ENCODE measurements around the gene ALDH3A2.

ALDH3A2 gene

GRCh38 chr17:19631905-19632304 lies 16.6 kb upstream of the ALDH3A2 start:
- H2BK15ac ChIP-seq (ENCODE audit: low read length), result no peak overlapping the region
- no peaks in the 10 kb centered on the region for H3K4me1 ChIP-seq (ENCODE audit: control insufficient read depth in 2 of 2, insufficient read depth in 1 of 2, low read depth in 1 of 2, low read length in 2 of 2)
- no peak overlapping the region for H2BK12ac ChIP-seq (ENCODE audit: low read length)
- no peak overlapping the region for H3K4me3 ChIP-seq (ENCODE audit: low read length in 2 of 2)
- no peak overlapping the region for H3K4me2 ChIP-seq (ENCODE audit: insufficient read depth, low read length, poor library complexity, severe bottlenecking)
- H3K9ac ChIP-seq (ENCODE audit: low read depth, low read length, poor library complexity), result no peak overlapping the region
- DNase-seq (ENCODE audit: low spot score), result no peak
- no peak overlapping the region for H3K27ac ChIP-seq (replicated peaks; ENCODE audit: low read length)
- no peak overlapping the region for H2AFZ ChIP-seq (ENCODE audit: low read length)
- H3K18ac ChIP-seq (ENCODE audit: low read length), result no peak overlapping the region
- no peak overlapping the region for H2BK5ac ChIP-seq (ENCODE audit: low read length)
- no peaks in the 10 kb centered on the region for H3K36me3 ChIP-seq (replicated peaks in 1 of 2; ENCODE audit: control insufficient read depth in 2 of 2, insufficient read depth in 2 of 2, low read length in 2 of 2)
- H3K4ac ChIP-seq (ENCODE audit: low read length), result no peak overlapping the region
- H3K14ac ChIP-seq (ENCODE audit: low read length), result no peak overlapping the region
- H2BK120ac ChIP-seq (ENCODE audit: low read depth, low read length), result no peak overlapping the region
- no peaks in the 10 kb centered on the region for H3K79me1 ChIP-seq (ENCODE audit: low read depth, low read length)
- no peak overlapping the region for H4K8ac ChIP-seq (ENCODE audit: low read depth, low read length)
- no peaks in the 10 kb centered on the region for H3K27me3 ChIP-seq (ENCODE audit: control insufficient read depth in 3 of 3, insufficient read depth in 3 of 3, low read depth in 1 of 3, low read length in 3 of 3)
- H4K91ac ChIP-seq (ENCODE audit: low read depth, low read length, poor library complexity), result no peak overlapping the region
- no peaks in the 10 kb centered on the region for H3K9me3 ChIP-seq (replicated peaks in 1 of 2; ENCODE audit: control insufficient read depth in 2 of 2, insufficient read depth in 1 of 2, low read depth in 1 of 2, low read length in 2 of 2)
- WGBS, 2 donors (ENCODE audit: extremely low coverage in 2 of 2, insufficient read length in 2 of 2, insufficient replicate concordance in 1 of 2), result no CpG with 5 or more reads among the region's 2 CpGs
- H3K23ac ChIP-seq (ENCODE audit: low read depth, low read length, poor library complexity), result no peak overlapping the region
- H2AK5ac ChIP-seq (ENCODE audit: low read depth, low read length), result no peak overlapping the region

GRCh38 chr17:19641687-19642372 lies 6.7 kb upstream of the ALDH3A2 start:
- no peaks in the 10 kb centered on the region for H3K79me1 ChIP-seq (ENCODE audit: low read depth, low read length)
- H3K4me3 ChIP-seq (ENCODE audit: low read length in 2 of 2), result no peak overlapping the region
- no peak overlapping the region for H4K91ac ChIP-seq (ENCODE audit: low read depth, low read length, poor library complexity)
- no peak overlapping the region for H3K9ac ChIP-seq (ENCODE audit: low read depth, low read length, poor library complexity)
- peaks cover 0 to 11% (median 0%) of the 10 kb centered on the region in 3 experiments for H3K27me3 ChIP-seq (ENCODE audit: control insufficient read depth in 3 of 3, insufficient read depth in 3 of 3, low read depth in 1 of 3, low read length in 3 of 3)
- H3K18ac ChIP-seq (ENCODE audit: low read length), result no peak overlapping the region
- no peaks in the 10 kb centered on the region for H3K36me3 ChIP-seq (replicated peaks in 1 of 2; ENCODE audit: control insufficient read depth in 2 of 2, insufficient read depth in 2 of 2, low read length in 2 of 2)
- H4K8ac ChIP-seq (ENCODE audit: low read depth, low read length), result no peak overlapping the region
- no CpG with 5 or more reads among the region's 4 CpGs for WGBS, 2 donors (ENCODE audit: extremely low coverage in 2 of 2, insufficient read length in 2 of 2, insufficient replicate concordance in 1 of 2)
- H3K27ac ChIP-seq (replicated peaks; ENCODE audit: low read length), result no peak overlapping the region
- no peak overlapping the region for H2BK120ac ChIP-seq (ENCODE audit: low read depth, low read length)
- H3K4me1 ChIP-seq (ENCODE audit: control insufficient read depth in 2 of 2, insufficient read depth in 1 of 2, low read depth in 1 of 2, low read length in 2 of 2), result peaks cover 1 to 2% of the 10 kb centered on the region in 2 donors
- no peak overlapping the region for H3K23ac ChIP-seq (ENCODE audit: low read depth, low read length, poor library complexity)
- H2AK5ac ChIP-seq (ENCODE audit: low read depth, low read length), result no peak overlapping the region
- no peak overlapping the region for H2AFZ ChIP-seq (ENCODE audit: low read length)
- no peak overlapping the region for H2BK12ac ChIP-seq (ENCODE audit: low read length)
- no peak overlapping the region for H3K14ac ChIP-seq (ENCODE audit: low read length)
- H3K4ac ChIP-seq (ENCODE audit: low read length), result no peak overlapping the region
- no peaks in the 10 kb centered on the region for H3K9me3 ChIP-seq (replicated peaks in 1 of 2; ENCODE audit: control insufficient read depth in 2 of 2, insufficient read depth in 1 of 2, low read depth in 1 of 2, low read length in 2 of 2)
- DNase-seq (ENCODE audit: low spot score), result no peak
- no peak overlapping the region for H2BK15ac ChIP-seq (ENCODE audit: low read length)
- no peak overlapping the region for H3K4me2 ChIP-seq (ENCODE audit: insufficient read depth, low read length, poor library complexity, severe bottlenecking)
- H2BK5ac ChIP-seq (ENCODE audit: low read length), result no peak overlapping the region

- no peak for DNase-seq (ENCODE audit: low spot score)
- Histone ChIP-seq H3K4me2 (ENCODE audit: insufficient read depth, low read length, poor library complexity, severe bottlenecking) (no peak overlapping the region), H3K9me3 (replicated peaks in 1 of 2; ENCODE audit: control insufficient read depth in 2 of 2, insufficient read depth in 1 of 2, low read depth in 1 of 2, low read length in 2 of 2) (no peaks in the 10 kb centered on the region)
Observed at GRCh38 chr17:19642373-19642893, 6.1 kb upstream of the ALDH3A2 start.

GRCh38 chr17:19644493-19645210 lies 3.9 kb upstream of the ALDH3A2 start:
- H3K79me1 ChIP-seq (ENCODE audit: low read depth, low read length), result no peaks in the 10 kb centered on the region
- H3K9ac ChIP-seq (ENCODE audit: low read depth, low read length, poor library complexity), result no peak overlapping the region
- peaks cover 11 to 13% of the 10 kb centered on the region in 2 donors for H3K4me1 ChIP-seq (ENCODE audit: control insufficient read depth in 2 of 2, insufficient read depth in 1 of 2, low read depth in 1 of 2, low read length in 2 of 2)
- no peak overlapping the region for H4K8ac ChIP-seq (ENCODE audit: low read depth, low read length)
- no peaks in the 10 kb centered on the region for H3K36me3 ChIP-seq (replicated peaks in 1 of 2; ENCODE audit: control insufficient read depth in 2 of 2, insufficient read depth in 2 of 2, low read length in 2 of 2)
- WGBS, 2 donors (ENCODE audit: extremely low coverage in 2 of 2, insufficient read length in 2 of 2, insufficient replicate concordance in 1 of 2), result no CpG with 5 or more reads among the region's 5 CpGs
- H3K27me3 ChIP-seq (ENCODE audit: control insufficient read depth in 3 of 3, insufficient read depth in 3 of 3, low read depth in 1 of 3, low read length in 3 of 3), result peaks cover 0 to 15% (median 0%) of the 10 kb centered on the region in 3 experiments
- no peak overlapping the region for H3K4me2 ChIP-seq (ENCODE audit: insufficient read depth, low read length, poor library complexity, severe bottlenecking)
- H3K4ac ChIP-seq (ENCODE audit: low read length), result no peak overlapping the region
- H2BK12ac ChIP-seq (ENCODE audit: low read length), result no peak overlapping the region
- H2AK5ac ChIP-seq (ENCODE audit: low read depth, low read length), result no peak overlapping the region
- H3K27ac ChIP-seq (replicated peaks; ENCODE audit: low read length), result no peak overlapping the region
- no peak overlapping the region for H3K18ac ChIP-seq (ENCODE audit: low read length)
- H2BK15ac ChIP-seq (ENCODE audit: low read length), result no peak overlapping the region
- H2AFZ ChIP-seq (ENCODE audit: low read length), result no peak overlapping the region
- H4K91ac ChIP-seq (ENCODE audit: low read depth, low read length, poor library complexity), result no peak overlapping the region
- H3K9me3 ChIP-seq (replicated peaks in 1 of 2; ENCODE audit: control insufficient read depth in 2 of 2, insufficient read depth in 1 of 2, low read depth in 1 of 2, low read length in 2 of 2), result no peaks in the 10 kb centered on the region
- no peak overlapping the region for H2BK5ac ChIP-seq (ENCODE audit: low read length)
- H3K4me3 ChIP-seq (ENCODE audit: low read length in 2 of 2), result no peak overlapping the region
- DNase-seq (ENCODE audit: low spot score), result no peak
- no peak overlapping the region for H2BK120ac ChIP-seq (ENCODE audit: low read depth, low read length)
- no peak overlapping the region for H3K23ac ChIP-seq (ENCODE audit: low read depth, low read length, poor library complexity)
- no peak overlapping the region for H3K14ac ChIP-seq (ENCODE audit: low read length)

More at GRCh38 chr17:19642373-19642893, 6.1 kb upstream of the ALDH3A2 start:
- no peak overlapping the region for H2BK5ac ChIP-seq (ENCODE audit: low read length)
- no peak overlapping the region for H4K8ac ChIP-seq (ENCODE audit: low read depth, low read length)
- no peak overlapping the region for H2BK15ac ChIP-seq (ENCODE audit: low read length)
- peaks cover 7 to 8% of the 10 kb centered on the region in 2 donors for H3K4me1 ChIP-seq (ENCODE audit: control insufficient read depth in 2 of 2, insufficient read depth in 1 of 2, low read depth in 1 of 2, low read length in 2 of 2)
- no peaks in the 10 kb centered on the region for H3K36me3 ChIP-seq (replicated peaks in 1 of 2; ENCODE audit: control insufficient read depth in 2 of 2, insufficient read depth in 2 of 2, low read length in 2 of 2)
- no peak overlapping the region for H3K18ac ChIP-seq (ENCODE audit: low read length)
- H3K79me1 ChIP-seq (ENCODE audit: low read depth, low read length), result no peaks in the 10 kb centered on the region
- H2AK5ac ChIP-seq (ENCODE audit: low read depth, low read length), result no peak overlapping the region
- H3K23ac ChIP-seq (ENCODE audit: low read depth, low read length, poor library complexity), result no peak overlapping the region
- no peak overlapping the region for H2BK120ac ChIP-seq (ENCODE audit: low read depth, low read length)
- no peak overlapping the region for H4K91ac ChIP-seq (ENCODE audit: low read depth, low read length, poor library complexity)
- H2AFZ ChIP-seq (ENCODE audit: low read length), result no peak overlapping the region
- H3K4ac ChIP-seq (ENCODE audit: low read length), result no peak overlapping the region
- no peak overlapping the region for H3K27ac ChIP-seq (replicated peaks; ENCODE audit: low read length)
- H2BK12ac ChIP-seq (ENCODE audit: low read length), result no peak overlapping the region
- H3K27me3 ChIP-seq (ENCODE audit: control insufficient read depth in 3 of 3, insufficient read depth in 3 of 3, low read depth in 1 of 3, low read length in 3 of 3), result peaks cover 0 to 15% (median 0%) of the 10 kb centered on the region in 3 experiments
- H3K4me3 ChIP-seq (ENCODE audit: low read length in 2 of 2), result no peak overlapping the region
- no peak overlapping the region for H3K14ac ChIP-seq (ENCODE audit: low read length)
- H3K9ac ChIP-seq (ENCODE audit: low read depth, low read length, poor library complexity), result no peak overlapping the region
- WGBS, 2 donors (ENCODE audit: extremely low coverage in 2 of 2, insufficient read length in 2 of 2, insufficient replicate concordance in 1 of 2), result no CpG with 5 or more reads among the region's 5 CpGs
